Gastrocnemius medialis (tissue), 4 donors: Measurements from ENCODE around the gene ATP1A3.

Source experiments
- POLR2A ChIP-seq, 2 donors: fragments of 450-650 bp; IDR thresholded peaks; one replicate each; pipeline ENCODE4 v1.6.1; 2017; ENCODE audit warnings: antibody characterized with exemption in 2 of 2, mild to moderate bottlenecking in 2 of 2, moderate library complexity in 2 of 2
- TF ChIP-seq, protein P1 (sequence below), 5 experiments: fragments of 450-650 bp in 3 of 5; fragments of 200-600 bp in 2 of 5; sonication (generic) in 2 of 5; IDR thresholded peaks in 4 of 5; conservative IDR thresholded peaks in 1 of 5; 1 replicate in 4 of 5; 2 replicates in 1 of 5; pipeline ENCODE4 v1.5.1; 2016 to 2019; ENCODE audit warnings: antibody characterized with exemption in 5 of 5, mild to moderate bottlenecking in 3 of 5, moderate library complexity in 3 of 5

DNA sequence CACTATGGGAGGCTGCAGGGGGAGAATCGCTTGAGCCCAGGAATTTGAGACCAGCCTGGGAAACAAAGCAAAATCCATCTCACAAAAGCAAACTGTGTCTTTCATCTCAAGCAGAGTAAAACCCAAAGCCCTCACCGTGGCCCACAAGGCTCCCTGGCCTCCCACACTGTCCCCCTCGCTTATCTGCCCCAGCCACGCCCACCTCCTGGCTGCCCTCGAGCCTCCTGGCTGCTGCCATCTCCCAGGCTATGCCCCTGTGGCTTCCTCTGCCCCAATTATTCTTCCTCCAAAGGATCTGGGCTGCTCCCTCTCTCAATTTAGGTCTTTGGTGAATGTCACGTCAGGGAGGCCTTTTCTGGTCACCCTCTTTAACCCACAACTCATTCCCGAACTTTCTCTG is 38.5 kb downstream of the ATP1A3 start:
- TF ChIP-seq, protein P1, sequence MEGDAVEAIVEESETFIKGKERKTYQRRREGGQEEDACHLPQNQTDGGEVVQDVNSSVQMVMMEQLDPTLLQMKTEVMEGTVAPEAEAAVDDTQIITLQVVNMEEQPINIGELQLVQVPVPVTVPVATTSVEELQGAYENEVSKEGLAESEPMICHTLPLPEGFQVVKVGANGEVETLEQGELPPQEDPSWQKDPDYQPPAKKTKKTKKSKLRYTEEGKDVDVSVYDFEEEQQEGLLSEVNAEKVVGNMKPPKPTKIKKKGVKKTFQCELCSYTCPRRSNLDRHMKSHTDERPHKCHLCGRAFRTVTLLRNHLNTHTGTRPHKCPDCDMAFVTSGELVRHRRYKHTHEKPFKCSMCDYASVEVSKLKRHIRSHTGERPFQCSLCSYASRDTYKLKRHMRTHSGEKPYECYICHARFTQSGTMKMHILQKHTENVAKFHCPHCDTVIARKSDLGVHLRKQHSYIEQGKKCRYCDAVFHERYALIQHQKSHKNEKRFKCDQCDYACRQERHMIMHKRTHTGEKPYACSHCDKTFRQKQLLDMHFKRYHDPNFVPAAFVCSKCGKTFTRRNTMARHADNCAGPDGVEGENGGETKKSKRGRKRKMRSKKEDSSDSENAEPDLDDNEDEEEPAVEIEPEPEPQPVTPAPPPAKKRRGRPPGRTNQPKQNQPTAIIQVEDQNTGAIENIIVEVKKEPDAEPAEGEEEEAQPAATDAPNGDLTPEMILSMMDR (IDR thresholded peaks at IDR 0.05 in 4 of 5, conservative IDR thresholded peaks at IDR 0.05 in 1 of 5), result no peak
- no peak for TF ChIP-seq POLR2A (IDR thresholded peaks at IDR 0.05)
